Endodermal cell (in vitro differentiated cells): ENCODE data around the gene MPEG1. TPM values are rescaled to one million over a fixed set of nuclear protein-coding genes. Genes with fewer than 3 reads are reported as not detected.

Experiments used
- DNase-seq: peaks from one replicate; pipeline ENCODE4 v3.0.0-alpha.2; 2017
- H3K27ac ChIP-seq: 2 replicates; pipeline ENCODE4 v1.5.1; 2013; ENCODE audit warnings: mild to moderate bottlenecking, low read depth, low read length, moderate library complexity
- H3K27me3 ChIP-seq: 2 replicates; pipeline ENCODE4 v1.6.1; 2013; ENCODE audit warnings: mild to moderate bottlenecking, low read length, moderate library complexity; ENCODE audit not compliant: insufficient read depth, control insufficient read depth, poor library complexity, severe bottlenecking
- H3K36me3 ChIP-seq: 2 replicates; pipeline ENCODE4 v1.7.0; 2013; ENCODE audit warnings: mild to moderate bottlenecking, low read length, moderate library complexity; ENCODE audit not compliant: control insufficient read depth, insufficient read depth
- H3K4me1 ChIP-seq: one replicate; pipeline ENCODE4 v1.7.0; 2013; ENCODE audit warnings: low read length; ENCODE audit not compliant: control insufficient read depth, insufficient read depth
- H3K4me3 ChIP-seq: 2 replicates; pipeline ENCODE4 v1.5.1; 2013; ENCODE audit warnings: mild to moderate bottlenecking, low read length, moderate library complexity
- H3K9ac ChIP-seq: 2 replicates; pipeline ENCODE4 v1.6.1; 2013; ENCODE audit warnings: mild to moderate bottlenecking, low read length, moderate library complexity; ENCODE audit not compliant: poor library complexity, severe bottlenecking; ENCODE audit errors: extremely low read depth
- H3K9me3 ChIP-seq: 2 replicates; pipeline ENCODE4 v1.6.1; 2013; ENCODE audit warnings: mild to moderate bottlenecking, low read length, moderate library complexity; ENCODE audit not compliant: control insufficient read depth
- H3K27ac Mint-ChIP-seq: 2 replicates; pipeline ENCODE4 v1.8.0; 2020; ENCODE audit warnings: mixed read lengths
- H3K27me3 Mint-ChIP-seq: 2 replicates; pipeline ENCODE4 v1.8.0; 2021; ENCODE audit warnings: mild to moderate bottlenecking, mixed read lengths; ENCODE audit not compliant: insufficient read depth
- H3K36me3 Mint-ChIP-seq: 2 replicates; pipeline ENCODE4 v1.8.0; 2020; ENCODE audit warnings: low read depth, mixed read lengths
- H3K4me1 Mint-ChIP-seq: 2 replicates; pipeline ENCODE4 v1.8.0; 2020; ENCODE audit warnings: mixed read lengths
- H3K4me3 Mint-ChIP-seq: 2 replicates; pipeline ENCODE4 v1.8.0; 2020; ENCODE audit warnings: mild to moderate bottlenecking, moderate library complexity, mixed read lengths
- H3K9me3 Mint-ChIP-seq: 2 replicates; pipeline ENCODE4 v1.8.0; 2020; ENCODE audit warnings: mild to moderate bottlenecking, mixed read lengths
- CTCF ChIP-seq: fragments of 200-600 bp; sonication (generic); conservative IDR thresholded peaks from 2 replicates; pipeline ENCODE4 v1.5.0; 2021; ENCODE audit warnings: antibody characterized with exemption, mild to moderate bottlenecking
- WGBS, 2 experiments: methylation state at CpG; one replicate each; pipeline versions ENCODE4 v1.1.5 to v1.1.7; 2013; ENCODE audit warnings: missing lambda C conversion rate in 2 of 2, mixed read lengths in 1 of 2; ENCODE audit not compliant: insufficient coverage in 1 of 2, insufficient read length in 1 of 2; 5-methylcytosine and 5-hydroxymethylcytosine counted together
- total RNA-seq, 2 donors: library from RNA; stranded (reverse); fragmentation: NEBNext Ultra II Directional in 1 of 2; extraction: Animal tissue kit (Norgen Biotek cat#: 25700) in 1 of 2; gene quantifications; 2 replicates in 1 of 2; 3 replicates in 1 of 2; pipeline ENCODE4 v1.2.1, GENCODE V29; 2021

Gene MPEG1
- total RNA-seq, 2 donors from 2014 or later, result not detected

- Mint-ChIP-seq H3K4me1 (peaks cover 4% of the 10 kb centered on the region), H3K4me3 (no peak overlapping the region), H3K27ac (no peak overlapping the region), H3K36me3 (no peaks in the 10 kb centered on the region), H3K9me3 (peaks cover 5% of the 10 kb centered on the region), H3K27me3 (peaks cover 2% of the 10 kb centered on the region)
- Histone ChIP-seq H3K9ac (no peak overlapping the region), H3K27ac (no peak overlapping the region), H3K4me3 (no peak overlapping the region), H3K27me3 (no peaks in the 10 kb centered on the region), H3K9me3 (no peaks in the 10 kb centered on the region), H3K4me1 (no peaks in the 10 kb centered on the region), H3K36me3 (no peaks in the 10 kb centered on the region)
- TF ChIP-seq CTCF, result no peak
- no peak for DNase-seq
- 74 to 78% methylated on average over 6 to 8 of the region's 8 CpGs for WGBS, 2 experiments
These were observed 42.6 kb upstream of the MPEG1 start for GRCh38 chr11:59255281-59255680.

GRCh38 chr11:59254286-59254685 lies 41.6 kb upstream of the MPEG1 start:
- no peak overlapping the region for H3K27ac Mint-ChIP-seq
- H3K36me3 Mint-ChIP-seq, result no peaks in the 10 kb centered on the region
- Histone ChIP-seq H3K4me3 (no peak overlapping the region), H3K9ac (no peak overlapping the region), H3K9me3 (no peaks in the 10 kb centered on the region), H3K36me3 (no peaks in the 10 kb centered on the region), H3K27ac (no peak overlapping the region), H3K4me1 (no peaks in the 10 kb centered on the region), H3K27me3 (no peaks in the 10 kb centered on the region)
- H3K9me3 Mint-ChIP-seq, result peaks cover 5% of the 10 kb centered on the region
- peaks cover 4% of the 10 kb centered on the region for H3K4me1 Mint-ChIP-seq
- peaks cover 2% of the 10 kb centered on the region for H3K27me3 Mint-ChIP-seq
- TF ChIP-seq CTCF, result no peak
- DNase-seq, result no peak
- no peak overlapping the region for H3K4me3 Mint-ChIP-seq

- Mint-ChIP-seq H3K36me3 (no peaks in the 10 kb centered on the region), H3K9me3 (peaks cover 5% of the 10 kb centered on the region), H3K27ac (no peak overlapping the region), H3K4me3 (no peak overlapping the region), H3K4me1 (peaks cover 4% of the 10 kb centered on the region), H3K27me3 (peaks cover 2% of the 10 kb centered on the region)
- no peaks in the 10 kb centered on the region for H3K36me3 ChIP-seq
- H3K9ac ChIP-seq, result no peak overlapping the region
- no peaks in the 10 kb centered on the region for H3K9me3 ChIP-seq
- no peak for DNase-seq
- no peak for TF ChIP-seq CTCF
- no peaks in the 10 kb centered on the region for H3K4me1 ChIP-seq
- H3K4me3 ChIP-seq, result no peak overlapping the region
- H3K27ac ChIP-seq, result no peak overlapping the region
- no peaks in the 10 kb centered on the region for H3K27me3 ChIP-seq
- 80 to 92% methylated on average over 1 to 2 of the region's 2 CpGs for WGBS, 2 experiments
These were observed 40.3 kb upstream of the MPEG1 start for GRCh38 chr11:59253001-59253400.
